Measurements from ENCODE around the gene REV1.

- TF ChIP-seq MAX (IDR thresholded peaks at IDR 0.05; ENCODE audit: insufficient read depth, insufficient read length) = no peak
- TF ChIP-seq CTCF (IDR thresholded peaks at IDR 0.05; ENCODE audit: extremely low read depth in 1 of 2, insufficient read depth in 1 of 2, low read depth in 1 of 2, low read length in 2 of 2) = no peak
- no peak for TF ChIP-seq FOS (IDR thresholded peaks at IDR 0.05; ENCODE audit: borderline replicate concordance, insufficient read depth, low read length)
- TF ChIP-seq EZH2 (IDR thresholded peaks at IDR 0.05; ENCODE audit: borderline replicate concordance, low read depth, low read length, severe bottlenecking) = no peak
Measured at GRCh38 chr2:99424371-99424770, 65.4 kb downstream of the REV1 start.
